IPS DF 19.7 (cell line): ENCODE measurements around the gene NOXO1.
"Not testable (repeated sequence)": the region's sequence is repeated elsewhere in the genome, so short reads cannot be mapped to it uniquely, and the experiment has no call there.

Source experiments
- DNase-seq: peaks from one replicate; pipeline ENCODE4 v3.0.0-alpha.2; 2013; ENCODE audit warnings: low read depth, low spot score

The NOXO1 gene

DNA sequence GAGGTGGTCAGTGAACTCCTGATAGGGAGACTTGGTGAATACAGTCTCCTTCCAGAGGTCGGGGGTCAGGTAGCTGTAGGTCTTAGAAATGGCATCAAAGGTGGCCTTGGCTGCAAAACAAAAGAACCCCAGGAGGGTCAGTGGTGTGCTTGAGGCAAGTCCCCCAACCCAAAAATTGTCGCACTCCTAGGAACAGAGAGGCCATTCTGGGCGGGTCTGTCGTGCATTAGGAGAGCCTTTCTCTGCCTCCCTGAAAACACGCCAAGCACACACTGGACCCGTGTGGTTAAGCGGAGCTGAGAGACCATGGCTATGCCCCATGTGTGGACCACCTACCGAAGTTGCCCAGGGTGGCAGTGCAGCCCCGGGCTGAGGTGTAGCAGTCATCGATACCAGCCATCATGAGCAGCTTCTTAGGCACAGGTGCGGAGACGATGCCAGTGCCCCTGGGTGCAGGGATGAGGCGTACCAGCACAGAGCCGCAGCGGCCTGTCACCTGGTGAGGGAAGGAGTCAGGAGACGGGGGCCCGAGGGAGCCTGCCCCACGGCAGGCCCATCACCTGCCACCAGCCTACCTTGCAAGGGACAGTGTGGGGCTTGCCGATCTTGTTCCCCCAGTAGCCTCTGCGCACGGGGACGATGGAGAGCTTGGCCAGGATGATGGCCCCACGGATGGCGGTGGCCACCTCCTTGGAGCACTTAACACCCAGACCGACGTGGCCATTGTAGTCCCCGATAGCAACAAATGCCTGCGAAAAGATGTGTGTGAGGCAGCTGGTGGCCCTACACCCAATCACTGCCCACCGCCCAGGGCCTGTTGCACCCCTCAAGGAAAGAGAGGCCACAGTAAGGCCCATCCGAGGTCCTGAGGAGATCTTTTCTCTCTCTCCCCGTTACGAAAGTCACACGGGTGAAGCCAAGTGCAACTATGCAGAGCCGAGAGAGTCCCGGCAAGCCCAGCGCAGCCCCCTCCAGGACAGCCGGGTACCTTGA lies 18.8 kb downstream of the NOXO1 start:
- DNase-seq: not testable (repeated sequence)

DNA sequence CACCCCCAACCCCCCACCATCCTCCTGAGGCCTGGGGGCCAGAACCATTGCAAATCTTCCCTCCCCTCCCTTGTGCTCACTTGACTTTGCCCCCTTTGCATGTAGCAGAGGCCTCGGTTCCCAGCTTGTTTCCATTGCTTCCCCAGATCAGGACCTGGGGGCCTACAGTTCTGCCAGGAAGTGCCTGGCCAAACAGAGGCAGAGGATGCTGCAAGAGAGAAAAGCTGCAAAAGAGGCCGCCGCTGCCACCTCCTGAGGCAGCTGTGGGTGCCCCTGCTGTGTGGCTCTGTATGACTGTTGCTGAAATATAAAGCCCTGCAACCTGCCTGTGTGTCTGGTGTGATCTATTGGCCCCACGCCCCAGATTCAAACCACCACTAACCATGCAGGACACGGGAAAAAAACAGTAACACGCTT lies 19.6 kb downstream of the NOXO1 start:
- no peak for DNase-seq

DNA sequence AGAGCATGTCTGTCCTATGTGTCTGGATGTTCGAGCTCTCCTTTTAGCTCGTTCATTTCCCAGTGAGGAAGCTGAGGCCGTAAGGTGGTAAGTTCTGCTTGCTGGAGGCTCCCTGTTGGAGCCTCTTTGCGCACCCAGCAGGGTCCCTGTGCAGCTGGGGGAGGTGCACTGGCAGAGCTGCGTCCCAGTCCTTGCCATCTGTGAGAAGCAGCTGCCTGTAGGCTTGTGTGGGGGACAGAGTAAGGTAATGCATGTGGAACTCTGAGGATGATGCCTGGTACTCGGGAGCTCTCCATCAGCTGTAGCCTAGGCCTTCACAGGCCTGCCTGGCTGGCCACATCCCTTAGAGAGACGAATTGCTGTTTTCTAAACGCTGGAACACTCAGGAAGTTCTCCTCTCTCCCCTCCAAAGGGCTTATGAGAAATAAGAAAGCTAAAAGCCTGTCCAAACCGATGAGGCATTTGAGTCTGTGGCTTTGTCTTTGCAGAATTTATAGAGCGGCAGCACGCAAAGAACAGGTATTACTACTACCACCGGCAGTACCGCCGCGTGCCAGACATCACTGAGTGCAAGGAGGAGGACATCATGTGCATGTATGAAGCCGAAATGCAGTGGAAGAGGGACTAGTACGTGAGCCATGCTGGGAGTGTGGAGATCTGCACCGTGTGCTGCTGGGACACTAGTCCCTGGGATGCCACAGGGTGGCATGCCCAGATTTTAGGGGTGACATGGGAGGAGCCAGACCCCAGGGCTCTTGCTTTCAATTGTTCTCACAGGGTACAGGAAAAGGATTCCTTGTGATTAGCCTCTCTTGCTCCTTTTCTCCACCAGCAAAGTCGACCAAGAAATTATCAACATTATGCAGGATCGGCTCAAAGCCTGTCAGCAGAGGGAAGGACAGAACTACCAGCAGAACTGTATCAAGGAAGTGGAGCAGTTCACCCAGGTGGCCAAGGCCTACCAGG lies 20.3 kb downstream of the NOXO1 start:
- DNase-seq: no peak

DNA sequence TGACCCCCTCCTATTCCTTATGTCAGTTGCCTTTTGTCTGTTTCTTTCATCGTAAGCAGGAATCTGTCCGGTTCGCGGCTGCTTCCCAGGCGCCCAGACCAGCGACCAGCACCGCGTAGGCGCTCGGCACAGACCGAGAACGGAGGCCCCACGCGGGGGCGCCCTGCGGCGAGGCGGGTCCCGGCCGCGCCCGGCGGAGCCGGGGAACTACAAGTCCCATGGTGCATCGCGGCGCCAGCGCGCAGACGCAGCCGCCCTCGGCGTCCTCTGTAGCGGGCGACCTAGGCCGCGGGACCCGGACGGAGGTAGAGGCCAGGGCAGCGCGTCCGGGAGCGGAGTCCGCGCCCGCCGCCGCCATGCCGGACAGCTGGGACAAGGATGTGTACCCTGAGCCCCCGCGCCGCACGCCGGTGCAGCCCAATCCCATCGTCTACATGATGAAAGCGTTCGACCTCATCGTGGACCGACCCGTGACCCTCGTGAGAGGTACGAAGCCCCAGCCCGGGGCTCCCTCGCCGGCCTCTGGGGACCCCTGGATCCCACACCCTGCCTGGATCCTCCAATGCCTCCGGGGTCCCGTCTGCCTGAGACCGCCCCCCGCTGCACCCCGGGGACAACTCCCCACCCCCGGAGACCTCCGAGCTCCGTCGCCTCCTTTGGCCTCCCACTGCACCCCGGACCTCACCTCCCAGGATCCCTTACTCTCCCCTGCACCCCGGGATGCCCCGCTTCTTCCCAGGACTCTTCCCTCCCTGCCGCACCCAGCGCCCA lies 21.8 kb downstream of the NOXO1 start, which contains the start of gene NDUFB10:
Gene NDUFB10 (plus strand): TSS at position 270 of the 771 bp plus-strand sequence. CDS start 87 bp downstream, at position 357.
- DNase-seq: no peak

DNA sequence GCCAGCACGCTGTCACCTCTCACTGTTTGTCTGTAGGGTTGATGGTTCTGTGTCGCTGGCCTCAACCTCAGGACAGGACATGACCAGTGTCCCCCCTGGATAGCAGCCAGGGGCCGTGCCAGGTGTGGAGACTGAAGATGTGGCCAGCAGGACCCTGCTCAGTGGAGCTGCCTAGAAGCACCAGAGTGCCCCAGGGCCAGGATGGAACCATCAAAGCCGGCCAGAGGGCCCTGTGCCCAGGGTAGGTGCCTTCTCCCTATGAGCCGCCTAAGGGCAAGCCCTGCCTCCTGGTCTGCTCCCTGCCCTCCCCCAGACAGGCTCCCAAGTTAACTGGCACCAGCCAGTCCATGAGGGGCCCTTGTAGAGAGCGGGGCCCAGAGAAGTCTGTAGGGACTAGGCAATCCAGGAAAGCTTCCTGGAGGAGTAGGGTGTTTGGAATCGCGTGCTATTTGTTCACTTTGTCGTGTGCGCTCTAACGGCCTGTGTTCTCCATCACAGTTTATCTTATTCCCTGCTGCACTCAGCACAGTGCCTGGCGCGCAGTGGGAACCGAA lies 22.5 kb downstream of the NOXO1 start:
- no peak for DNase-seq

DNA sequence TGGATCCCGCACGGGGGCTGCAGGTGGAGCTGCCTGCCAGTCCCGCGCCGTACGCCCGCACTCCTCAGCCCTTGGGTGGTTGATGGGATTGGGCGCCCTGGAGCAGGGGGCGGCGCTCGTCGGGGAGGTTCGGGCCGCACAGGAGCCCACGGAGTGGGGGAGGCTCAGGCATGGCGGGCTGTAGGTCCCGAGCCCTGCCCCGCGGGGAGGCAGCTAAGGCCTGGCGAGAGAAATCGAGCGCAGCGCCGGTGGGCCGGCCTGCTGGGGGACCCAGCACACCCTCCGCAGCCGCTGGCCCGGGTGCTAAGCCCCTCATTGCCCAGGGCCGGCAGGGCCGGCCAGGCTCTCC lies 23.2 kb downstream of the NOXO1 start:
- DNase-seq: not testable (repeated sequence)

DNA sequence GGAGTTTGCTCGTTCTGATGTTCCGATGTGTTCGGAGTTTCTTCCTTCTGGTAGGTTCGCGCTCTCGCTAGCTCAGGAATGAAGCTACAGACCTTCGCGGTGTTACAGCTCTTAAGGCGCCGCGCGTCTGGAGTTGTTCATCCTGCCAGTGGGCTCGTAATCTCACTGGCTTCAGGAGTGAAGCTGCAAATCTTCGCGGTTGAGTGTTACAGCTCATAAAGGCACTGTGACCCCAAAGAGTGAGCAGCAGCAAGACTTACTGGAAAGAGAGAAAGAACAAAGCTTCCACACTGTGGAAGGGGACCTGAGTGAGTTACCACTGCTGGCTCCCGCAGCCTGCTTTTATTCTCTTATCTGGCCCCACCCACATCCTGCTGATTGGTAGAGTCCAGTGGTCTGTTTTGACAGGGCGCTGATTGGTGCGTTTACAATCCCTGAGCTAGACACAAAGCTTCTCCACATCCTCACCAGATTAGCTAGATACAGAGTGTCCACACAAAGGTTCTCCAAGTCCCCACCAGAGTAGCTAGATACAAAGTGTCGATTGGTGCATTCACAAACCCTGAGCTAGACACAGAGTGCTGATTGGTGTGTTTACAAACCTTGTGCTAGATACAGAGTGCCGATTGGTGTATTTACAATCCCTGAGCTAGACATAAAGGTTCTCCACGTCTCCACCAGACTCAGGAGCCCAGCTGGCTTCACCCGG lies 23.7 kb downstream of the NOXO1 start:
- DNase-seq: not testable (repeated sequence)

DNA sequence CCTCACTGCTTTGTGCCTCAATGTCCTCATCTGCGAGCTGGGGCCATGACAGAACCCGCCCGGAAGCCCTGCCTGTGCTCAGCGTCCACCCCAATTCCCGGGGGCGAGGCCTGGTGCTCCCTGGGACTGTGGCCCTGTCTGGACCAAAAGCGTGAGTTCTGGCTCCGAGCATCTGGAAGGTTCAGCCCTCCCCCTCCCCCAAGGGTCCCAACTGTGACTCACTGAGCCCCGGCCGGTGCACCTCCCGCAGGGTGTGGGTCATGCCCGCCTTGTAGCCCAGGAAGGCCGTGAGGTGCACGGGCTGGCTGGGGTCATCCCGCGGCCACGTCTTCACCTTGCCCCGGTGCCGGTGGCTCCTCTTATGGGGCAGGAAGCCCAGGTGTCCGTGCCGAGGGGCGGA lies 27.5 kb downstream of the NOXO1 start:
- DNase-seq: no peak

DNA sequence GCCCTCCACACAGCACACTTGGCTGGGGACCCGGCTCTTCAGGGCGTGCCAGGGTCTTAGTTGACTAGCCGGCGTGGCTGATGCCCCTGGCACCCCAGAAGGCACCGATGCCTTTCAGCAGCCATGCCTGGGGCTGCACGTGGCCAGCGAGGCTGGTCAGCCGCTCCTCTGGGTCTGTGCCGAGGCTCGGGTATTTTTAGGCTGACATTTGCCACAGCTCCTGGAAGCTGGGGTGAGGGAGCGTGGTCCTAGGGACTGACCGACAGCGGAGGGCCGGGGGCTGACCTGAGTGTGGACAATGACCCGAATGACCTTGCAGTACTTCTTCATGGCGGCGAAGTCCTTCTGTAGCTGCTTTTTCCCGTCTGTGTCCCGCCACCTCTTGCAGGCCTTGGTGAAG lies 30.7 kb downstream of the NOXO1 start:
- no peak for DNase-seq

DNA sequence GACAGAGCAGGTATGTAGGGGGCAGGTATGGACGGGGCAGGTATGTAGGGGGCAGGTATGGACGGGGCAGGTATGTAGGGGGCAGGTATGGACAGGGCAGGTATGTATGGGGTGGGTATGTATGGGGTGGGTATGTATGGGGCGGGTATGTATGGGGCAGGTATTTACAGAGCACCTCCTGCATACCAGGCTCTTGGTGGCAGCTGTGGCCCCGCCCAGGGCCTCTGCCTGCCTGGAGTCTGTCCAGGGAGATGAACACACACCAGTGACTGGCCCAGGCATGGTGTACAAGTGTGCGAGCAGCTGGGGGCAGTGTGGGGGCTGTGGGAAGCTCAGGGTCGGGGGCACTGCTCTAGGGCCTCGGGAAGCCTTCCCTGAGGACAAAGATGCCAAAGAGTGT lies 31.2 kb downstream of the NOXO1 start:
- DNase-seq: no peak

DNA sequence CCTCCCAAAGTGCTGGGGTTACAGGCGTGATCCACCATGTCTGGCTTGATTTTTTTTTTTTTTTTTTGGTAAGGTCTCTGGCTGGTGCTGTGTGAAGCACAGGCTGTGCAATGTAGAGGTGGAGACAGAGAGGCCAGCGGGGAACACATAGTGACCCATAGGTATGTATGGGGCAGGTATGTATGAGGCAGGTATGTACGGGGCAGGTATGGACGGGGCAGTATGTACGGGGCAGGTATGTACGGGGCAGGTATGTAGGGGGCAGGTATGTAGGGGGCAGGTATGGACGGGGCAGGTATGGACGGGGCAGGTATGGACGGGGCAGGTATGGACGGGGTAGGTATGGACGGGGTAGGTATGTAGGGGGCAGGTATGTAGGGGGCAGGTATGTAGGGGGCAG lies 31.8 kb downstream of the NOXO1 start:
- no peak for DNase-seq

DNA sequence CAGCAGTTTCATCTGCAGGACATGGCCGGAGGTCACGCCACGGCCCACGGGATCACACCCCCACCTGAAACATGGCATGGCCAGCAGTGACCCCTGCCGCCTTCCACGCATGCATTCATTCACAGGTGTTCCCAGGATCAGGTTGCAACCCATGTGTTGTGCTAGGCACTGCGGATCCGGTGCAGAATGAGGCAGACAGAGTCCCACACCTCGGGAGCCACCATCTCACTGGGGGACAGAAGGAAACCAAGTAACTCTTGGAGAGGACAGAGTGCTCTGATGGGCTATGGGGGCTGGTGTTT lies 33.9 kb downstream of the NOXO1 start:
- DNase-seq: no peak

DNA sequence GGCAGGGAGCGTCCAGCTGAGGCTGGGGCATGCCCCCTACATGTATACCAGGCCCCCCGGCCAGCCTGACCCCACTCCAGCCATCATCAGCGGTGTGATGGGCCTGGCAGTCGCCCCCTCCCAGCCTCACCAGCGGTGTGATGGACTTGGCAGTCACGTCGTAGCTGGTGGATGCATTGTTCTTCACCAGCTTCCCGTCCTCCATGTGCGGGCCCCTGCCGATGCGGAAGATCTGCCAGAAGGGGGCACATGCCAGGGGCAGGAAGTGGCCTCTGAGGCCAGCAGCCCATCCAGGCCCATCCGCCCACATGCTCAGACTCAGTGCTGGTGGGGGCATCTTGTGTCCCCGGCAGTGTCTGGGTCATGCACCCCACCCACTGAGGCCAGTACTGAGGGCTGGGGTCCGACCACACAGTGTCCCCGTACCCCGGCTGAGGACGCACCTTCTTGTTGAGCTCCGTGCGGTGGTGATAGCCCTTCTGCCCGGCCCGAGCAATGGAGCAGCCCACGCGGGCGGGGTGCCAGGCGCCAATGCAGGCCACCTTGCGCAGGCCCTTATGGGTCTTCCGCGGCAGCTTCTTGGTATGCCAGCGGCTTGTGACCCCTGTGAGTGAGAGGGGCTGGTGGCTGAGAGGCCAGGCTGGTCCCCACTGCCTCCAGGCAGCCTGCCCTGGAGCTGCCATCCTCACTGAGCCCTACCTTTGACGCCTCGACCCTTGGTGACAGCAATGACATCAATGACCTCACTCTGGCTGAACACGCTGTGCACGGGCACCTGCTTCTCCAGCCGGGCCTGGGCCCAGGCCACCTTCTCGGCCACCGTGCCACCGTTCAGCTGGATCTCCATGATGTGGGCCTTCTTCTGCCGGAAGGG lies 34.5 kb downstream of the NOXO1 start:
- no peak for DNase-seq

DNA sequence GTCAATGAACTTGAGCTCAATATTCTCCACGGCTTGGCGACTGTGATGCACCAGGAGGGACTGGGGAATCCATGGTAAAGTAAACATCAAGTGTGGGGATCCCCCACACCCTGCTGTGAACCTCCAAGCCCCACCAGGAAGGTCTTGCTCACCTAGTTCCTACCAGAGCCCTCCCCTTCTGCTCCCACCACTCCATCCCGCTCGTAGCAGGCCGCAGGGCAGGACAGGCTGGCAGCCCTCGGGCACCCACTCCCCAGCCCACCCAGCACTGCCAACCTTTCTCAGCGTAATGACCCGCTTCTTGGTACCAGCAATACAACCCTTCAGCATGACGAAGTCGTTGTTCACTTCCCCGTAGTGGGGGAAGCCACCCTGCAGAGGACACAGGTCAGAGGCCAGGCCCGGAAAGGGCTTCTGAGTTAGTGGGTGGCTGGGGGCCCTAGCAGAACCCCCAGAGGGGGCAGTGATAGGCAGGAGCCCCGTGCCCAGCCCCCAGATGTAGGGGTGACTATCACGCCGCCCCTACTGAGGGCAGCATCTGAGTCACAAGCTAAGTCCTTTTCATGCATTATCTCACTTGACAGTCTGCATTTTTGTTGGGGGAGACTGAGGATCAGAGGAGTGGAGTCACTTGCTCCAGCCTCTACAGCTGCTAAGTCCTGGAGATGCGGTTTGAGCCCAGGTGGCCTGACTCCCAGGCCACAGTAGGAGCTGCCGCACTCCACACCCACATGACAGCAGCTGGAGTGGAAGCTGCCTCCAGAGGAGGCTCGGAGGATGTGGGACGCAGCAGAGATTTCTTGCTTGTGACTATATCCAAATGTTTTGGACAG lies 35.5 kb downstream of the NOXO1 start:
- DNase-seq: no peak

DNA sequence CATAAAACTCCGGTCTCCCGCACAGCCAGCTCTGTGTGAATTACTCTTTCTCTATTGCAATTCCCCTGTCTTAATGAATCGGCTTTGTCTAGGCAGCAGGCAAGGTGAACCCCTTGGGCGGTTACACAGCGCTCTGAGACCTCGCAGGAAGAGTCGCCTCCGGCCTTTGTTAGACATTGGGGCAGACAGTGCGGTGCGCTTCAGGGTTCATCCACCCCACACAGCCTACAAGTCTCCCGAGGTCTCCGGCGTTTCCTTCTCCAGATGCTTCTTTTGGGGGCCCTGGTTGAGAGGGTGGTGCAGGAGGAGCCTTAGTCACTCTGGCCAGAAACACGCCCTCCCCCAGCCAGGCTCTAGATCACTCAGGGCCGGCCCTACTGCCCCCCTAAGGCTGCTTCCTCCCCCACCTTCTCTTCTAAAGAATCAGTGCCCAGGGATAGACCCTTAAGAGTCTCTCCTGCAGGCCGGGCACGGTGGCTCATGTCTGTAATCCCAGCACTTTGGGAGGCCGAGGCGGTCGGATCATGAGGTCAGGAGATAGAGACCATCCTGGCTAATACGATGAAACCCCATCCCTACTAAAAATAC lies 36.6 kb downstream of the NOXO1 start:
- DNase-seq: no peak

DNA sequence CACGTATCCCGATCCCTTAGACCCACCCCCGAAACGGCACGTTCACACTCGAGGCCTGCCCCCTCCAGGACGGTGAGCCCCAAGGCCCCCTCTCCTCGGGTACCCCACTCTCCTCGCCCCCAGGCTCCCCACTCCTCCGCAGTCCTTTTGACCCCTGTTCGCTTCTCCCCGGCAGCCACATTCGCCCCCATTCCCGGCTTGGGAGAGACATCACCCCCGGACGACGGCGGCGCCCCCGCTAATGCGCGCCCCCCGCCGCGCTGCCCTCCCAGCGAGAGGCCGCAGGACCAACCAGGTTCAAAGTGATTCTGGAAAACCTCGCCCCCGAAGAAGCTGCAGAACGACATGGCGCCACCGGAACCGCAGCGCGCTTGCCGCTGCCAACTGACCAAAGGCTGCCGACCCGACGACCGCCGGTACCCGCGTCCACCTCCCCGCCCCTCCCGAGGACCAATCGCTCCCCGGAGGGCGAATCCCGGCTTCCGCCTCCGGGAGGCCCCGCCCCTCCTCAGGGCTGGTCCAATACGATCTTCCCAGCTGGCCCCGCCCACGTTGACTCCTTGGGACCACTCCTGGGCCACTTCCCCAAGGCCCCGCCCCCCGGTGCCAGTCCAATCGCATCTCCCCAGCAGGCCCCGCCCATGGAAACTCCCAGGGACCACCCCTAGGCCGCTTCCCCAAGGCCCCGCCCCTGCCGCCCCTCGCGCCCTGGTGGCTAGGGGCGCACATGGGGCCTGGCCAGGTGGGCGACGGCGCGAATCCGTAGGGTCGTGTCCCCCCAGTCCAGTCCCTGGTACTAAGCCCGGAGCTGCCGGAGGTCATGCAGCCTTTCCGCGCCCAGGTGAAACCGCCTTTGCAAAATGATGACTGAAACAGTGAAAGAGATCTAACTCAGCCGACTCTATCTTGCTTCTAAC lies 38.2 kb downstream of the NOXO1 start, which contains the start of gene MSRB1:
Gene MSRB1 (minus strand): TSS at position 390 of the 917 bp plus-strand sequence. CDS start 43 bp downstream, at position 347.
- DNase-seq: no peak
